OCI-LY3 (cell line): ENCODE data around the gene PADI3.

Experiments
- EZH2phosphoT487 ChIP-seq: fragments of 200-600 bp; shearing (Covaris generic); IDR thresholded peaks from 2 replicates; pipeline ENCODE4 v1.6.1; 2018; ENCODE audit warnings: antibody characterized with exemption, mixed run types, low read depth
- TF ChIP-seq, protein P1 (sequence below): fragments of 200-600, 300-600 bp; sonication (generic); IDR thresholded peaks from 2 replicates; pipeline ENCODE4 v1.5.1; 2014; ENCODE audit warnings: antibody characterized with exemption, low read length, low read depth

DNA sequence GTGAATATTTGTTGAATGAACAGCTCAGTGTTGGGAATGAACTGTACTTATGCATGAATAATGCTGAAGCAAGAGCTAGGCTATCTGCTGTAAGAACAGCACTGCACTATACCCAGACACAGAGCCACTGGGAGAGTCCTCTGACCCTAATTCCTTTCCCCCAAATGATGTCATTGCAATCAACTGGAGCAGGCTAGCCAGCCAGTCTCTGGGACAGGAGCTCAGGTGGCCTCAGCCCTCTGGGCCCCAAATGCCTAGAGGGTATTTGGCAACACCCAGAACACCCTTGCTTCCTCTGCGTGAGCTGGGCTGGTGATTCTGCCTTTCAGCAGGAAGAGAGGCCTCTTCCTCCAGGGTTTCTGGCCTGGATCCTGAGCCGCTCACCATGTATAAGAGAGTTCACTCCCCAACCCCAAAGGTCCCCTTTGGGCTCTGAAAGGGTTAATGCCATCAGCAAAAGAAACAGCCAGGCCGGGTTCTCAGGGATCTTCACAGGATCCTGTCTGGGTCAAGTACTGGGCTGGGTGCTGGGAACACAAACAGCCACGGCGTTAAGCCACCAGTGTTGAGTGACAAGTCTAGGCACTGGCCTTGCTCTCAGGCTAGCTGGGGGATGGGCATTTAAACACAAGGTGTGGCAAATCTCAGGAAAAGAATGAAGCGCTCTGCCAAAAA is 55.4 kb downstream of the PADI3 start:
- TF ChIP-seq, protein P1, sequence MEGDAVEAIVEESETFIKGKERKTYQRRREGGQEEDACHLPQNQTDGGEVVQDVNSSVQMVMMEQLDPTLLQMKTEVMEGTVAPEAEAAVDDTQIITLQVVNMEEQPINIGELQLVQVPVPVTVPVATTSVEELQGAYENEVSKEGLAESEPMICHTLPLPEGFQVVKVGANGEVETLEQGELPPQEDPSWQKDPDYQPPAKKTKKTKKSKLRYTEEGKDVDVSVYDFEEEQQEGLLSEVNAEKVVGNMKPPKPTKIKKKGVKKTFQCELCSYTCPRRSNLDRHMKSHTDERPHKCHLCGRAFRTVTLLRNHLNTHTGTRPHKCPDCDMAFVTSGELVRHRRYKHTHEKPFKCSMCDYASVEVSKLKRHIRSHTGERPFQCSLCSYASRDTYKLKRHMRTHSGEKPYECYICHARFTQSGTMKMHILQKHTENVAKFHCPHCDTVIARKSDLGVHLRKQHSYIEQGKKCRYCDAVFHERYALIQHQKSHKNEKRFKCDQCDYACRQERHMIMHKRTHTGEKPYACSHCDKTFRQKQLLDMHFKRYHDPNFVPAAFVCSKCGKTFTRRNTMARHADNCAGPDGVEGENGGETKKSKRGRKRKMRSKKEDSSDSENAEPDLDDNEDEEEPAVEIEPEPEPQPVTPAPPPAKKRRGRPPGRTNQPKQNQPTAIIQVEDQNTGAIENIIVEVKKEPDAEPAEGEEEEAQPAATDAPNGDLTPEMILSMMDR = no peak
- TF ChIP-seq EZH2phosphoT487 = no peak
